CD4-positive, alpha-beta T cell treated with Interleukin-17A for 4 hours (primary cell): Measurements from ENCODE around the gene DRAXIN.

Experiments used
- DNase-seq: peaks from one replicate; pipeline ENCODE4 v3.0.0-alpha.2; 2020; ENCODE audit warnings: mixed read lengths

DRAXIN gene

GRCh38 chr1:11766429-11766776, 74.9 kb downstream of the DRAXIN start:
- DNase-seq = no peak

- no peak for DNase-seq
Measured at GRCh38 chr1:11767922-11768704, 76.6 kb downstream of the DRAXIN start.

- DNase-seq = no peak
Measured at GRCh38 chr1:11768821-11769220, 77.3 kb downstream of the DRAXIN start.

- no peak for DNase-seq
Measured at GRCh38 chr1:11769274-11769673, 77.8 kb downstream of the DRAXIN start.

GRCh38 chr1:11770011-11770410, 78.5 kb downstream of the DRAXIN start:
- DNase-seq = no peak

DNA sequence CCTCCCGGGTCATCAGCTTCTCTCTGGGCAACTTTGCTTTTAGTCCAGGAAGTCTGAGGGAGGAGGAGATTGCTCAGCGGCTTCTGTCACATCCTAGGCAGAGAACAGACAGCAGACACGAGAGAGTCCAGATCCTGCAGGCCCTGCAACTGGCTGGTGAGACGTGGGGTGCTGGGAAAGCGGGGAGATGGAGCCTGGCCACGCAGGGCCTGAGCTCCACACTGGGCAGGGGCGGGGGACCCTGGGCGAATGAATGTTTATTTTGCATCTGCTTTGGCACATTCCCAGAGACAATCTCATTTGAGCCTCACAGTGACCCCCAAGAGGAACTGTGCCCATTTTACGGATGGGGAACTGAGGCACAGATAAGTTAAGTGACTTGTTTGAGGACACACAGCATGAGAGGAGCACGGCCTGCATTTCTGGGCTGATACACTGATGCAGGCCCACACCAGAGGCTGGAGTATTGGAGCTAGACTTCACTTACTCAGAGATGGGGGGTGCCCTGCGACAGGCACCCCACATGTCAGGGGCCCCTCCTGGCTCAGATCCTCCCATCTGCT, 80.1 kb downstream of the DRAXIN start:
- no peak for DNase-seq

GRCh38 chr1:11772458-11772857, 80.9 kb downstream of the DRAXIN start:
- DNase-seq = no peak

DNA sequence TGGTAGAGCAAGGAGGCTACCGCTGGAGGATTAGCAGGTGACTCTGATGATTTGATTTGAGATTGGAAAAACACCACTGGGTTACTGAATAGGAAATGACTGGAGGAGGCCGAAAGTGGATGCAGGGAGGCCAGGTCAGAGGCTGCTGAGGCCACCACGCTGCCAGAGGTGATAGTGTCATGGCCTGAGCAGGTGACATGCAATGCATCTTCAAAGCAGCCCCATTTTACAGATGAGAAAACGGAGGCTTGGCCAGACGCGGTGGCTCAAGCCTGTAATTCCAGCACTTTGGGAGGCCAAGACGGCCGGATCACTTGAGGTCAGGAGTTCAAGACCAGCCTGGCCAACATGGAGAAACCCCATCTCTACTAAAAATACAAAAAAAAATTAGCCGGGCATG, 83.2 kb downstream of the DRAXIN start:
- no peak for DNase-seq
